Left lobe of liver (tissue), 2 donors: Measurements from ENCODE around the gene VPS33B. TPM values are rescaled to one million over a fixed set of nuclear protein-coding genes. Genes with fewer than 3 reads are reported as not detected.
A peak's percentile ranks its signal among the peaks of the same experiment; 100 is the strongest.

Source experiments
- ATAC-seq: fragments of 200-7000 bp; cut with Tn5 transposase; one replicate; pipeline ENCODE4 v1.9.1; 2020; ENCODE audit warnings: mild to moderate bottlenecking, moderate library complexity
- DNase-seq: peaks from one replicate; pipeline ENCODE4 v3.0.0-alpha.2; 2020; ENCODE audit warnings: low spot score
- total RNA-seq: library from RNA; stranded (reverse); gene quantifications from one replicate; pipeline ENCODE4 v1.2.1, GENCODE V29; 2021
- donor health status: DM: no; HTN: no; CAD: no; lungs with moderate emphysema.
- donor health status: DM: no; HTN: yes; CAD: no.

The VPS33B gene
- total RNA-seq, 1 donor from 2014 or later = 4.5 TPM

GRCh38 chr15:90986790-90987507 lies 35.4 kb downstream of the VPS33B start:
- DNase-seq (no peak), ATAC-seq (no peak)

DNA sequence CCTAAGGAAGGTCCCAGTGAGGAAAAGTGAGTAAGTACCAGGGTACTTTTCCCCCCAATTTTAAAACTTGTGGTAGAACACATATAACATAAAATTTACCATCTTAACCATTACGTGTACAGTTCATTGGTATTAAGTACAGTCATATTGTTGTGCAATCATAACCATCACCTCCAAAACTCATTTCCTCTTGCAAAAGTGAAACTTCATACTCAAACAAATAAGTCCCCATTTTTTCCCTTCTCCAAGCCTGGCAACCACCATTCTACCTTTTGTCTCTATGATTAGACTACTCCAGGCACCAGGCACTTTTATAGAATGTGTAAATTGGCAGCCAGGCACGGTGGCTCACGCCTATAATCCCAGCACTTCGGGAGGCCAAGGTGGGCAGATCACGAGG lies 40.3 kb downstream of the VPS33B start:
- ATAC-seq (no peak), DNase-seq (no peak)

DNA sequence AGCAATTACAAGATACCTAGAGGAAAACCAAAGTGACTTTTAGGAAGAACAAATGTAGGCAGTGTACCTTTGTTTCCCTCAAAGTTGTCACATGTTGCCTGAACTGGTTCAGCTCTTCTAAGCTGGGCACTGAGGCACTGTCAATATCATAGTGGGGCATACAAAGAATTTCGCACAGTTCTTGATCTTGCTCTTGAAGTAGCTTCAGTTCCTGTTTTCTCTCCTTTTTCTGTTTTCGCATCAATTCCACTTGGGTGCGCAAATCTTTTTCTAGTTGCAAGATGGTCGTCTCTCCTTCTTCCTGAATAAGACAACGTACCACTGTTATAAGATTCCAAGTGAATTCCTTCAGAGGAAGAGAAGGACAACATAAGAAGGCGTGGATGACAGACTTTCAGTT lies 40.7 kb downstream of the VPS33B start:
- DNase-seq (no peak), ATAC-seq (no peak)

GRCh38 chr15:90979582-90979981 lies 42.8 kb downstream of the VPS33B start:
- no peak for DNase-seq
- ATAC-seq = no peak

GRCh38 chr15:90974216-90974615 lies 48.2 kb downstream of the VPS33B start:
- ATAC-seq = no peak
- DNase-seq = no peak

- DNase-seq (no peak), ATAC-seq (no peak)
These were observed 50.3 kb downstream of the VPS33B start for GRCh38 chr15:90972133-90972532.

GRCh38 chr15:90970274-90970673 lies 52.1 kb downstream of the VPS33B start:
- ATAC-seq (no peak), DNase-seq (no peak)

DNA sequence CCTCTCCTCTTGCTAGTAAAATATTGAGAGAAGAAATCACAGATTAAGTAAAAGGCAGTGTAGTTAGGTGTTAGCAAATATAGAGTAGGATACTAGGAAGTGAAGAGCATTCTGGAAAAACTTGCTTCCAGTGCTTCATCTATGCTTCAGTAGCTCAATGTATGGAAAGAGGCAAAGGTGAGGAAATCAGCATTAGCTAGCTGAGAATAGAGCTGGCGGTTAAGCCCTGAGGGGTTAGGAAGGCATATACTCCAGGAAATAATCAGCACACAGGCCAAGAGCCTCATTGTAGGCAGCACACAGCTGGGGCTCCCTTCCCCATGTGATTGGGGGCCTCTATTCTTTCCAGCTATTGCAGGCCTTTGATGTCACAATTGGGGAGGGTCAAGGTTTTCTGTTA lies 54.0 kb downstream of the VPS33B start:
- no peak for ATAC-seq

GRCh38 chr15:90967206-90967605 lies 55.2 kb downstream of the VPS33B start:
- ATAC-seq = no peak
- no peak for DNase-seq

More for the DNA sequence above, 54.0 kb downstream of the VPS33B start:
- no peak for DNase-seq

DNA sequence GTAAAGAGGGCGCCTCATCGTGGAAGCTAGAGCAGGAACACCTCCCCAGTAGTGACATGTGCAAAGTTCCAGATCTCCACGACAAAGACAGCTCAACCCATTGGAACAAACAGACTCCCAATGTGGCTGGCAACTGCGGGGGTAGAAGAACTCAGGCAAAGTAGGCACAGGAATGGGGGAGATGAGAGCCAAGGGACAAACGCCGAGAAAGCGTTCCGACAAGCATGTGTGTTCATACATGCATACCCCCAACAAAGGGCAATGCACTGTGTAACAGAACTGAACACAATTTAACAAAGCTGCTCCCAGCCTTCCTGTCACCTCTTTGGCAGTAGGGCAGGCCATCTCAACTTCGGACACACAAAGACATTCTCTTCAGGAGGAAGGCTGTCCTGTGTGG lies 56.1 kb downstream of the VPS33B start:
- DNase-seq (no peak), ATAC-seq (no peak)

DNA sequence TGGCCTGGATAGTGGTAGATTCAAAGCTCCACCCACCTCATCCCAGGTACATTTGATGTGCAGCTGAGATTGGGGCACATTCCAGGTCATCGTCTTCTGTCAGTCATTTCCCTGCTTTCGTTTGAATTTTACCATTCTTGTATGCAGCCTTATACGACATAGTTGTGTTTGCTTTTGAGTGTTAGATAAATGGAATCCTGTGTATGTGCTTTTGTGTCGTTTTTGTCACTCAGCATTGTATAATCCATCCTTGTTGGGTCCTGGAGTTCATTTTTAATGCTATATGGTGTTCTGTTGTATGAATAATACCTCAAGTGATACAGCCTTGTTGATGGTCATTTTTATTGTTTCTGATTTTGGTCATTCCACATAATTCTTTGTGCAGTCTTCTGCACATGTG lies 60.4 kb downstream of the VPS33B start:
- ATAC-seq (no peak), DNase-seq (no peak)

DNA sequence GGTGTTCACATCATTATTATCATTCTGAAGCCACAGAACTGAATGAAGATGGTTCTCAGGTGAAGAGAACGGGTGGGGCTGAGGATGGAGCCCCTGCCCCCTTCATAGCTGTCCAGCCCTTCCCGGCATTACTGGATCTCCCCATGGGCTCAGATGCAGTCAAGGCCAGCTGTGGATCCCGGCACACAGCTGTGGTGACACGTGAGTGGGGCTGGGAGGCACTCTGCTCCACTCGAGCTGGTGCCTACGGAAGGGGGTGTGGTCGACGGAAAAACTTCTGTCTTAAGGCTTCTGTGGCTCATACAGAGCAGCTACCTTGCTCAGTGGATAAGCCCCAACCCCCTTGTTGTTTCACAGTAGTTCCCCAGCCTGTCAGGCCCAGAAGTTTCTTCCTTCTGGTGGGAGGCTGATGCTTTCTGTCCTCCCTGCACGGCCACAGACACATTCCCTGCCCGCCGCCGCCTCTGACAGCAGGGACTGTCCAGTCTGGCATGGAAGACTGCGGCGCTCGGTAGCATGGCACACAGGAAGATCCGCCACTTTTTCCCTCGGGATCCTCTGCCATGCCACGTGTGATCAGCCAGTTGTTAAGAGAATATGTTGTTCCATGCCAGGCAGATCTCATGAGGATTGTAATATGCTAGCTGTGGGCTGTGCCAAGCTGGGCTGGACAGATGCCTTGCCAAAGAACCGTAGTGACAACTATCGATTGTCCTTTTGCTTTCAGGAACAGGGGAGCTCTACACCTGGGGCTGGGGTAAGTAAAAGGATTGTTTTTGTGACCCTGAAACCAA lies 61.9 kb downstream of the VPS33B start:
- ATAC-seq (peak; percentile 49), DNase-seq (no peak)

DNA sequence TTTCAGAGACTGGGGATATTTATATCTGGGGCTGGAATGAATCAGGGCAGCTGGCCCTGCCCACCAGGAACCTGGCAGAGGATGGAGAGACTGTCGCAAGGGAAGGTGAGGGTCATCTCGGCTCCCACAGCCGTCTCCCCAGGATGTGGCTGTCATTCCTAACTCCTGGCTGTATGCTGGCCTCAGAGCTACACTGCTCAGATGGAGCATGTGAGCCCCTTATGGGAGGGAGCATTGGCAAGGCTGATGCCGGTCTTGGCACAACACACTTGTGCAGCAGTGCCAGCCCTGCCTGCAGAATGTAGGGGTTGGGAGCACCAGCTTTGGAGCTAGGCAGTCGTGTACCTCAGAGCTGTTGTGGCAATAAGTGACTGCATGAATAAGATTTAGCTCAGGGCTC lies 62.5 kb downstream of the VPS33B start:
- no peak for DNase-seq
- no peak for ATAC-seq

DNA sequence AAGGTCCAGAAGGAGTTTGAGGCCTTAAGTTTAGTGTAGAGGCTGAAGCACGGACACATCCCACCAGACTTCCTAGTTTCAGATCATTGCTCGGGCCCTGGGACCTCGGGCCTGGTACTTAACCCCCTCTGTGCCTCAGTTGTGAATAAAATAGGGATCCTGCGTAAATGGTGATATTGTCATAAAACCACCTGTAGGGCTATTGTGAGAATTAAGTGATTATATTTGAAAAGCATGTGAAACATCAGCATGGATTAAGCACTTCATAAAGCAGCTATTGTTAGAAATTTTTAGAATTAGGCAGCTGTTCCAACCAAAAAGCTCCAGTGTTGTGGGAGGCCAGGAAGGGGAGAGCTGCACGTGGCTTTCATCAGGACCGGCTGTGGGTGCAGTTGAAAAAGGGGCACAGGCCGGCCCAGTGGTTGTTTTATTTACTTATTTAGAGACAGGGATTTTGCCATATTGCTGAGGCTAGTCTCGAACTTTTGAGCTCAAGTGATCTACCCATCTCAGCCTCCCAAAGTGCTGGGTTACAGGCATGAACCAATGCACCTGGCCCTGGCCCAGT lies 63.3 kb downstream of the VPS33B start:
- ATAC-seq = no peak
- DNase-seq = no peak

GRCh38 chr15:90957791-90958190 lies 64.6 kb downstream of the VPS33B start:
- DNase-seq = no peak

DNA sequence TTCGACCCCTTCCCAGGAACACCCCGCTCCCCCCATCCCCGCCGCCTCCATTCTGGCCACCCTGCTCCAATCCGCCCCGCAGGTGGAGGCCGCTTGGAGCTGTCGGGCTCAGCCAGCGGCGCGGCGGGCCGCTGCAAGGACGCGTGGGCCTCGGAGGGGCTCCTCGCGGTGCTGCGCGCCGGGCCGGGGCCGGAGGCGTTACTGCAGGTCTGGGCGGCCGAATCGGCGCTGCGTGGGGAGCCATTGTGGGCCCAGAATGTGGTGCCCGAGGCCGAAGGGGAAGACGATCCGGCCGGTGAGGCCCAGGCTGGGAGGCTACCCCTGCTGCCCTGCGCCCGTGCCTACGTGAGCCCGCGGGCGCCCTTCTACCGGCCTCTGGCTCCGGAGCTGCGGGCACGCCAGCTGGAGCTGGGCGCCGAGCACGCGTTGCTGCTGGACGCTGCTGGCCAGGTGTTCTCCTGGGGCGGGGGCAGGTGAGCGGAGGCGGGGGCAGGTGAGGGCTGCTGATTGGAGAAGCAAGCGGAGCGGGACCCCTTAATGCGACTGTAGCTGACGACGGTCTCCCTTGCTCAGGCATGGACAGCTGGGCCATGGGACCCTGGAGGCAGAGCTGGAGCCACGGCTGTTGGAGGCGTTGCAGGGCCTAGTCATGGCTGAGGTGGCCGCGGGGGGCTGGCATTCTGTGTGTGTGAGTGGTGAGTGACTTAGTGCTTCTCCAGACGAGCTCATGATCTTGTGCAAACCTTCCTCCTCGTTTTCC lies 65.2 kb downstream of the VPS33B start:
- ATAC-seq (peak; percentile 12), DNase-seq (no peak)

More at GRCh38 chr15:90957791-90958190, 64.6 kb downstream of the VPS33B start:
- ATAC-seq = no peak

DNA sequence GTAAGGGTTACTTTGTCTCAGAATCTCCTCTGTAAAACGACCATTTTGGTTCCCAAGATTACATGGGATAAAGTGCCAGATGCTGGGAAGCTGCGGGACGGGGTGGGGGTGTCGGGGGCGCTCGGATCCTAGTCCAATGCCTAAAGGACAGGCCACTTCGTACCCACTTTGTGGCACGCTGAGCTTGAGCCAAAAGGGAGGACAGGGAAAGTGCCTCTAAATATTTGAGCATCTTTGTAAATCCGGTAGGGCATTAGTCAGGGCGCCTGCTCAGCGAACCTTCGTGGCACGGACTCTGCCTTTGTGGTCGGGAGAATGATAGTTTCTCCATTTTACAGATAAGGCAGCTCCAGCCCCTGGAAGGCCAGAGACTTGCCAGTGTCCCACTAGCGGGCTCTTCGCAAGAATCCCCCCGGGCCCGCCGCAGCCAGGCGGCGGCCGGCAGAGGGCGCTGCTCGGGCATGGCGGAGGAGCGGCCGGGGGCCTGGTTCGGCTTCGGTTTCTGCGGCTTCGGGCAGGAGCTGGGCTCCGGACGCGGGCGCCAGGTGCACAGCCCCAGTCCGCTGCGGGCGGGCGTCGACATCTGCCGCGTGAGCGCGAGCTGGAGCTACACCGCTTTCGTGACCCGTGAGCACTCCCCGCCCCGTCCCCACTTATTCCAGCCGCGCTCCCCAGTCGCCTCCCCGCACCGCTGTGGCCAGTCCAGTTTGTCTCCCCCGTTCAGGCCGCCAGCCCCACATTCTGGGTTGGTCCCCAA lies 65.9 kb downstream of the VPS33B start:
- ATAC-seq (peak; percentile 65), DNase-seq (peak; percentile 71)

DNA sequence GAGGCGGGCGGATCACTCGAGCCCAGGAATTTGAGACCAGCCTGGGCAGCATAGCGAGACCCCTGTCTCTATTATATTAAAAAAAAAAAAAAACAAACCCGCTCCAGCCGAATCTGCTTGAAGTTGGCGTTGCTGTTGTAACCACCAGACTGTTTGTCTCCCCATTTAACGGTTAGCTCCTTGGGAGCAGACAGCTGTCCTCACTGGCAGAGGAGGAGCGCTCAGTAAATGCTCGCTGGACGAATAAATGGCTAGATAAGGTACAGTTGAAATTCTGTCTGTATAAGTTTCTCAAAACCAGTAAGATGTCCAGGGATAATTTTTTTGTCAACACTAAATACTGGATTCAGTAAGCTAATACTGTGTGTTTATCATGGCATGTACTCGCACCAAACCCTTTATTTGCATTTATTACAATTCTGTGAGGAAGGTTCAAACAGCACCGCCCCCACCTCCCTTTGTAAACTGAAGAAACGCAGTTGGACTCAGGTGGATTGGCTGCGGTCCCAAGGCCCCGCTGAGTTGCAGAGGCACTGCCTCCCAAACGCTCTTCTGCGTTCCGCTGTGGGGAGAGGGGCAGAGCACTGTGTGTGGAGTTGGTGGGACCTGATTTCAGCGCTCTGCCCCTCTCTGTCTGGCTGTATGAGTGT lies 66.6 kb downstream of the VPS33B start:
- DNase-seq (no peak), ATAC-seq (no peak)

- DNase-seq = peak; percentile 96
- peak; percentile 92 for ATAC-seq
These were observed 67.4 kb downstream of the VPS33B start, which contains the start of gene RCCD1 for GRCh38 chr15:90954712-90955623. TSS of gene RCCD1 (plus strand) at chr15:90954884. CDS start at chr15:90956735, 1,851 bp downstream.
